HCT116 (cell line): ENCODE measurements around the gene WDR37.

ENCODE experiments used
- CTCF ChIP-seq, 3 experiments: fragments of 200-600 bp in 1 of 3; sonication (generic) in 1 of 3; IDR thresholded peaks in 2 of 3; conservative IDR thresholded peaks in 1 of 3; 2 replicates each; pipeline ENCODE4 v1.5.1; 2012 to 2017; ENCODE audit warnings: low read depth in 2 of 3, low read length in 2 of 3, antibody characterized with exemption in 1 of 3, borderline replicate concordance in 1 of 3, control low read depth in 1 of 3, mild to moderate bottlenecking in 1 of 3, mixed read lengths in 1 of 3, mixed run types in 1 of 3, moderate library complexity in 1 of 3; ENCODE audit not compliant: insufficient read depth in 1 of 3
- POLR2A ChIP-seq: IDR thresholded peaks from 2 replicates; pipeline ENCODE4 v1.7.0; 2011; ENCODE audit warnings: borderline replicate concordance; ENCODE audit not compliant: insufficient read depth, insufficient read length; ENCODE audit errors: extremely low read depth
- REST ChIP-seq: IDR thresholded peaks from 2 replicates; pipeline ENCODE4 v1.6.1; 2012; ENCODE audit warnings: low read depth
- SRF ChIP-seq: IDR thresholded peaks from 2 replicates; pipeline ENCODE4 v1.6.1; 2012; ENCODE audit warnings: low read depth

- TF ChIP-seq SRF (no peak), REST (no peak), CTCF (IDR thresholded peaks at IDR 0.05 in 2 of 3, conservative IDR thresholded peaks at IDR 0.05 in 1 of 3; ENCODE audit: borderline replicate concordance in 1 of 3, insufficient read depth in 1 of 3, low read depth in 2 of 3, low read length in 2 of 3) (no peak), POLR2A (no peak)
Observed at GRCh38 chr10:1040133-1040532, 16.1 kb upstream of the WDR37 start.
